ENCODE data around the gene SUFU.

Gene SUFU

DNA sequence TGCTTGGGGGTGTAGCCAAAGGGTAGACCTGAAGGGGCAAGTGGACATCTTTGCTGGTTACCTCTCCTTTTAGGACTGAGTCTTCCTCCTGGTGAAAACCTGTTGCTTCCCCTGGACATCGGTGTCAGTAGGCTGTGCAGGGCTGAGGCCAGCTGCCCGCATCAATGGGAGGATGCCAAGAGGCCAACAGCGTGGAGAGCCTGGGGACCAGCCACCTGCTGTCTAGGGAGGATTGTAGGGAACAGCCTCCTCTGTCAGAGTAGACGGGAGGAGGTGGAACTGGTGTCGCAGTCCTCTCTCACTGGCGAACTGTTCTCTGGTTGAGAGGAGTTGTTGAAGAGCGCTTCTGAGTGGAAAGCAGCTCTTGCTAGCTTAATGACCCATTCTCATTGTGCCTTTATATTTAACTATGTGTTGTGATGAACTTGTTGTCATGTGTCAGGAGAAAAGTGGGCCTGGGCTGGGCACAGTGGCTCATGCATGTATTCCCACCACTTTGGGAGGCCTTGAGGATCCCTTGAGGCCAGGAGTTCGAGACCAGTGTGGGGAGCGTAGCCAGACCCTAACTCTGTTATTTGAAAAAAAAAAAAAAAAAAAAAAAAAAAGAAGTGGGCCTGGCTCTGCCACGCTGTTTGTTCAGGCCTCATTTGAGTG, 1.8 kb downstream of the SUFU start:
- H3K27me3 ChIP-seq (ENCODE audit: insufficient read depth, insufficient read length) = no peaks in the 10 kb centered on the region
- no peaks in the 10 kb centered on the region for H3K9me3 ChIP-seq (ENCODE audit: insufficient read depth, low read length)
- peaks cover 31% of the 10 kb centered on the region for H3K36me3 ChIP-seq (ENCODE audit: insufficient read depth, insufficient read length, low read length)
- TF ChIP-seq ZNF274 (IDR thresholded peaks at IDR 0.05; ENCODE audit: low read depth, low read length) = no peak
- no peak for TF ChIP-seq YY1 (IDR thresholded peaks at IDR 0.05; ENCODE audit: insufficient read depth, insufficient read length)
- no peak for TF ChIP-seq SUZ12 (IDR thresholded peaks at IDR 0.05; ENCODE audit: extremely low read depth, insufficient read depth, insufficient read length)
- no peaks in the 10 kb centered on the region for H3K4me1 ChIP-seq (ENCODE audit: insufficient read depth, insufficient read length)
- peak overlapping the region; percentile 34 for H3K9ac ChIP-seq (ENCODE audit: insufficient read length, low read depth)
- DNase-seq (ENCODE audit: low read depth, low spot score) = no peak
- peak overlapping the region; percentile 61 for H3K4me3 ChIP-seq (ENCODE audit: insufficient read length, low read depth)

DNA sequence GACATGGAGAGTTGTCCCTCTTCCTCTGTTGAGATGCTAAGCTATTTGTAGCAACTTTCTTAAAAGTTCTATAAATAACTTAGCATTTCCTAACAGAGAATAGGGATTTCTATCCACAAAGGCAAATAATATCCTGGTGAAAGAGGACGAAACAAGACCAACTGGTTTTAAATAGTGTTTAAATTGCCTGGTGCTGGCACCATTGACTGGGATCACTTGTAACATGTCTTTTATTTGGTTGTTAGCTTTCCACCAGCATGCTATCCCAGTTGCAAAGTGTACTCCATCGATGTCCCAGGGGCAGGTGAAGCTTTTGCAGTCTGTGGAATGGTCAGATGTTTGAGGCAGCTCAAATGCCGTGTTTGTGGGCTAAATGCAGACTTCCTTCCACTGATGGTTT, 3.7 kb downstream of the SUFU start:
- Histone ChIP-seq H3K4me1 (ENCODE audit: insufficient read depth, insufficient read length) (no peaks in the 10 kb centered on the region), H3K4me3 (ENCODE audit: insufficient read length, low read depth) (no peak overlapping the region), H3K36me3 (ENCODE audit: insufficient read depth, insufficient read length, low read length) (peaks cover 45% of the 10 kb centered on the region), H3K9me3 (ENCODE audit: insufficient read depth, low read length) (no peaks in the 10 kb centered on the region), H3K27me3 (ENCODE audit: insufficient read depth, insufficient read length) (no peaks in the 10 kb centered on the region), H3K9ac (ENCODE audit: insufficient read length, low read depth) (no peak overlapping the region)
- no peak for TF ChIP-seq SUZ12 (IDR thresholded peaks at IDR 0.05; ENCODE audit: extremely low read depth, insufficient read depth, insufficient read length)
- no peak for TF ChIP-seq ZNF274 (IDR thresholded peaks at IDR 0.05; ENCODE audit: low read depth, low read length)
- TF ChIP-seq YY1 (IDR thresholded peaks at IDR 0.05; ENCODE audit: insufficient read depth, insufficient read length) = no peak
- DNase-seq (ENCODE audit: low read depth, low spot score) = no peak

DNA sequence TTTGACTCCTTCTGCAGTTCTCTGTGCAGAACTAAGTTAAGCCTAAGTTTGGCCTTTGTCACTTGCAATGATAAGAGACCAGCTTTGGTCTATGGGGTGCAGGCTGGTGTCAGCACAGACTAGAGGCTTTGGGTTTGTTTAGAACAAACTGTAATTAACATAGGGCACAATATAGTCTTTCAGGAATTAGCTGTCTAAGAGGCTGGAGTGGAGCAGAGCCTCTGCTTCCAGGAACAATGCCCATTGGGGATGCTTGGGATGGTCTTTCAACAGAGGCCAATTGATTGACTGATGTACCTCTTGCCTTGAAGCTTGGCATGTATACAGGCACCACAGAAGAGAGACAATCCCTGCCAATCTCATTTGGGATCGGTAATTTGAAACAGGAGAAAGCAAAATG, 4.7 kb downstream of the SUFU start:
- Histone ChIP-seq H3K4me3 (ENCODE audit: insufficient read length, low read depth) (no peak overlapping the region), H3K9me3 (ENCODE audit: insufficient read depth, low read length) (no peaks in the 10 kb centered on the region), H3K9ac (ENCODE audit: insufficient read length, low read depth) (no peak overlapping the region), H3K36me3 (ENCODE audit: insufficient read depth, insufficient read length, low read length) (peaks cover 49% of the 10 kb centered on the region), H3K4me1 (ENCODE audit: insufficient read depth, insufficient read length) (no peaks in the 10 kb centered on the region), H3K27me3 (ENCODE audit: insufficient read depth, insufficient read length) (no peaks in the 10 kb centered on the region)
- no peak for TF ChIP-seq YY1 (IDR thresholded peaks at IDR 0.05; ENCODE audit: insufficient read depth, insufficient read length)
- no peak for TF ChIP-seq SUZ12 (IDR thresholded peaks at IDR 0.05; ENCODE audit: extremely low read depth, insufficient read depth, insufficient read length)
- TF ChIP-seq ZNF274 (IDR thresholded peaks at IDR 0.05; ENCODE audit: low read depth, low read length) = no peak
- DNase-seq (ENCODE audit: low read depth, low spot score) = no peak

DNA sequence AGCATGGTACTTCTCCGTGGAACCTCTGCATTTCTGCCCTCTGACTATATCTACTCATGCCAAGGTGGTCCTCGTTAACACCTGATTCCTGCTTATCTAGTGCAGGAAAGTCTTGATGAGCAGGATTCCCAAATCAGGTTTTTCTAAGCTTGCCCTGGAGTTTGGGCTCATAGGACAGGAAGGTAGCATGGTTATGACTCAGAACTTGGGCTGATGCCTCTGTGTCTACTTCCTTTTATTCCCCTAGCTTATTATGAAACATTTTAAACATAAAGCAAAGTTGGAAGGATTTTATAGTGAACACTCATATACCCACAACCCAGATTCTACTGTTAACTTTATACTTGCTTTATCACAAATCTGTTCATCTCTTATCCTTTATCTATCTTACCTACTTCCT, 5.6 kb downstream of the SUFU start:
- TF ChIP-seq SUZ12 (IDR thresholded peaks at IDR 0.05; ENCODE audit: extremely low read depth, insufficient read depth, insufficient read length) = no peak
- TF ChIP-seq YY1 (IDR thresholded peaks at IDR 0.05; ENCODE audit: insufficient read depth, insufficient read length) = no peak
- no peak for TF ChIP-seq ZNF274 (IDR thresholded peaks at IDR 0.05; ENCODE audit: low read depth, low read length)
- Histone ChIP-seq H3K27me3 (ENCODE audit: insufficient read depth, insufficient read length) (no peaks in the 10 kb centered on the region), H3K36me3 (ENCODE audit: insufficient read depth, insufficient read length, low read length) (peaks cover 56% of the 10 kb centered on the region), H3K9ac (ENCODE audit: insufficient read length, low read depth) (no peak overlapping the region), H3K4me3 (ENCODE audit: insufficient read length, low read depth) (no peak overlapping the region), H3K4me1 (ENCODE audit: insufficient read depth, insufficient read length) (no peaks in the 10 kb centered on the region), H3K9me3 (ENCODE audit: insufficient read depth, low read length) (no peaks in the 10 kb centered on the region)
- DNase-seq (ENCODE audit: low read depth, low spot score) = no peak

DNA sequence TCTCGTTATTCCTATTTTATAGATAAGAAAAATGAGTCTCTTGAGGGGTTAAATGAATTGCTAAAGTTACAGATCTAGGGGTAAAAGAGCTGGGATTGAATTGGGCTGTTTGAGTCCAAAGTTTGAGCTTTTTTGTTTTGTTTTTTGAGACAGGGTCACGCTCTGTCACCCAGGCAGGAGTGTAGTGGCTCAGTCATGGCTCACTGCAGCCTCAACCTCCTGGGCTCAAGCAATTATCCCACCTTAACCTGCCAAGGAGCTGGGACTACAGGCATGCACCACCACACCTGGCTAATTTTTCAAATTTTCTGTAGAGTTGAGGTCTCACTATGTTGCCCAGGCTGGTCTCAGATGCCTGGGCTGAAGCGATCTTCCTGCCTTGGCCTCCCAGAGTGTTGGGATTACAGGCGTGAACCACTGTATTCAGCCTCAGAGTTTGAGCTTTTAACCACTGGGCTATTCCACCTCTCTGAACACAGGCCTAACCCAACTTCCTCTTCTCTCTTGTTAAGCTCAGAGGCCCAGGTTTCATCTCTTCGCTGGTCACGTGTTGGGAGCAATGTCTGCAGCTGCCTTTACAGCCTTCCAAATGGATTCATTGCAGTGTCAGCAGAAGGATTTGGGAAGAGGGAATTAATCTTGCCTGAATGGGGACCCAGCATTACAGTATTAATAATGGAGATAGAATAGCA, 8.0 kb downstream of the SUFU start:
- peaks cover 53% of the 10 kb centered on the region for H3K36me3 ChIP-seq (ENCODE audit: insufficient read depth, insufficient read length, low read length)
- H3K9ac ChIP-seq (ENCODE audit: insufficient read length, low read depth) = no peak overlapping the region
- H3K4me3 ChIP-seq (ENCODE audit: insufficient read length, low read depth) = no peak overlapping the region
- TF ChIP-seq ZNF274 (IDR thresholded peaks at IDR 0.05; ENCODE audit: low read depth, low read length) (no peak), SUZ12 (IDR thresholded peaks at IDR 0.05; ENCODE audit: extremely low read depth, insufficient read depth, insufficient read length) (no peak), YY1 (IDR thresholded peaks at IDR 0.05; ENCODE audit: insufficient read depth, insufficient read length) (no peak)
- no peaks in the 10 kb centered on the region for H3K9me3 ChIP-seq (ENCODE audit: insufficient read depth, low read length)
- no peaks in the 10 kb centered on the region for H3K27me3 ChIP-seq (ENCODE audit: insufficient read depth, insufficient read length)
- DNase-seq (ENCODE audit: low read depth, low spot score) = no peak
- no peaks in the 10 kb centered on the region for H3K4me1 ChIP-seq (ENCODE audit: insufficient read depth, insufficient read length)

DNA sequence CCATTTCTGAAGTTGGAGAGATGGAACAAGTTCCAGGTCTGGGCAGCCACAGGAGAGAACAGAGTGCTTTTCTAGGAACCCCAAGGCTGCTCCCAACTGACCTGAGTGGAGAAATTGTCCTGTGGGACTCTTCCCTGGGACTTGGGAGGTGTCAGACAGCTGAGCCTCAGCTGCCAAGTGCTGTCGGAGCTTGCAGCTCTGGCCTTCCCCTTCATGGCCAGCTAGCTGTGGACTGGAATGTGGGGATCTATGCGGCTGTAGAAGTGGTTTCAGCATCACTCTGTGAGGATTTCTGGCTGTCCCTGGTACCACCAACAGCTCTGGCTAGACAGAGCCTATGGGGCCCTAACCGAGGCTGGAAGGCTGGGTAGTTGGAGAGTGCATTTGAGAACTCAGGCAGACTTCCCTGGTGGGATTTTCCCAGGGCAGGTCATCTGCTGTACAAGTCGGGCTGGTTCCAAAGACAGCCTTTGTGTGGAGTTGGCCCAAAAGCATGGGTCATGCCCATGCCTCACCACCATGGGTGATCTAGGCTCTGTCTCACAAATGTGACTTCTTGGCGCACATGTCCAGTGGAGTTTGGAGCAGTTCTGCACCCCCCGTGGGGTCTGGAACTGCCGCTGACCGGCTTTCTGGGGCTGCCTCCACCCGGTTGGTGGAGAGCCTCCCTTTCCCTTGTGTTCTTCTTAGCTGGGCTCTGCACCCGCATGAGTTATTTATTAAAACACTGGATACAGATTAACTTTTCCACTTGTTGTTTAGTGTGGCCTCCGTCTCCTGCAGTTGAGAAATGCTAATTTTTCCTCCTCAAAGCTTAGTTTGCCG, 10.9 kb downstream of the SUFU start:
- Histone ChIP-seq H3K9me3 (ENCODE audit: insufficient read depth, low read length) (no peaks in the 10 kb centered on the region), H3K27me3 (ENCODE audit: insufficient read depth, insufficient read length) (no peaks in the 10 kb centered on the region), H3K36me3 (ENCODE audit: insufficient read depth, insufficient read length, low read length) (peaks cover 32% of the 10 kb centered on the region), H3K4me1 (ENCODE audit: insufficient read depth, insufficient read length) (peaks cover 3% of the 10 kb centered on the region), H3K4me3 (ENCODE audit: insufficient read length, low read depth) (no peak overlapping the region), H3K9ac (ENCODE audit: insufficient read length, low read depth) (no peak overlapping the region)
- no peak for DNase-seq (ENCODE audit: low read depth, low spot score)
- TF ChIP-seq SUZ12 (IDR thresholded peaks at IDR 0.05; ENCODE audit: extremely low read depth, insufficient read depth, insufficient read length) = no peak
- TF ChIP-seq YY1 (IDR thresholded peaks at IDR 0.05; ENCODE audit: insufficient read depth, insufficient read length) = no peak
- no peak for TF ChIP-seq ZNF274 (IDR thresholded peaks at IDR 0.05; ENCODE audit: low read depth, low read length)

DNA sequence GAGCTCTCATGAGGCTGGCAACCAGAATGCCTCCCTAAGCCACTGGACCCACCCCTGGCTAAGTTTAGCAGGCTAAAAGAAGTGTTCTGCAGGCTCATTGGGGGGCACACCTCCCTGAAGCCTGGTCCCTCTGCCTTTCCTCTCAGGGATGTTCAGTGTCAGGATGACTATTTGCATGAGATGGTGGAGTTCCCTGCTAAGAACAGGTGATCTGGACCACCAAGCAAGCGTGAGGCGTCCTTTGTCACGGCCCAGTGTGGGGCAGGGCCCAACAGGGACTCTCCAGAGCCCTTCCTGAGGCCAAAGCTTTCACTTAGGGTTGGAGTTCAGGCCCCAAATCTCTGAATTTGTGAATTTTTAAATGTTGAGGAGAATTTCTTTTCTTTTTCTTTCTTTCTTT, 12.0 kb downstream of the SUFU start:
- no peaks in the 10 kb centered on the region for H3K27me3 ChIP-seq (ENCODE audit: insufficient read depth, insufficient read length)
- peaks cover 3% of the 10 kb centered on the region for H3K4me1 ChIP-seq (ENCODE audit: insufficient read depth, insufficient read length)
- peaks cover 29% of the 10 kb centered on the region for H3K36me3 ChIP-seq (ENCODE audit: insufficient read depth, insufficient read length, low read length)
- no peaks in the 10 kb centered on the region for H3K9me3 ChIP-seq (ENCODE audit: insufficient read depth, low read length)
- DNase-seq (ENCODE audit: low read depth, low spot score) = no peak
- H3K9ac ChIP-seq (ENCODE audit: insufficient read length, low read depth) = no peak overlapping the region
- TF ChIP-seq SUZ12 (IDR thresholded peaks at IDR 0.05; ENCODE audit: extremely low read depth, insufficient read depth, insufficient read length) (no peak), ZNF274 (IDR thresholded peaks at IDR 0.05; ENCODE audit: low read depth, low read length) (no peak), YY1 (IDR thresholded peaks at IDR 0.05; ENCODE audit: insufficient read depth, insufficient read length) (no peak)
- H3K4me3 ChIP-seq (ENCODE audit: insufficient read length, low read depth) = no peak overlapping the region
